Measurements from ENCODE around the gene AMPH.
"Not testable (repeated sequence)": the region's sequence is repeated elsewhere in the genome, so short reads cannot be mapped to it uniquely, and the experiment has no call there.

The AMPH gene

DNA sequence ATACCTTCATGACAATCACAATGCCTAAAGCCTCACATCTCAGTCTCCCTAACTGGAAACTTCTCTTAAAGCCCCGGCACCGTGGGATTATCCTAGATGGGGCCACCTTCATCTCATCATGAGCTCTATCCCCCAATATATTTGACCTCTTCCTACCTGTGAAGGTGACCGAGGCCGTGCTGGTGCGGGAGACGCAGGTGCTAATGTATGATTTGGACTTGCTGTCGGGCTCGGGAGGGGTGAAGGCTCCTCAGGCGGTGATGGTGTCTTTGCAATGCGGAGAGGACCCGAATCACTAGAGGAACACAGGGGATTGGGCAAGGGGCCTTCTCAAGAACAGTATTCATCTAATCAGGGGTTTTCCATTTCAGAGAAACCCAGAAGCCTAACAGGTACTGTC, 168.4 kb downstream of the AMPH start:
- DNase-seq (ENCODE audit: low read depth): no peak

GRCh38 chr7:38461887-38462286, 169.3 kb downstream of the AMPH start:
- no peak for DNase-seq (ENCODE audit: low read depth)

DNA sequence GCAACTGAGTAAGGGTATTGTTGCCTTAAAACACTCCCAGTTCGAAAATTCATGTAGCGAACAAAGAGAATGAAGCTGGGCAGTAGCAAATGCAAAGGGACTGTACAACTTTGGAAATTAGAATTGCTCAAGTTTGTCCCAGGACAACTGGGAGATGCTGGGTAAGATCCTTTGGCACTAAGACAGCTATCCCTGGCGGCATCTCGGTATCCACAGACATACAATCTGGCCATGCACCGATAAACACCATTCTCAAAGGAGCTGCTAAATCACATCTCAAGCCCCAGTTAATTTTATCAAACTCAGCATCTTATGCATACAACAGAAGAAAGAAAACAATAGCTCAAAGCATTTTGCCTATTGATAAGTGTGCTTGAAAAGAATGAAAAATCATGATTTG, 177.3 kb downstream of the AMPH start:
- DNase-seq (ENCODE audit: low read depth): no peak

- no peak for DNase-seq (ENCODE audit: low read depth)
These were observed 178.0 kb downstream of the AMPH start for GRCh38 chr7:38453168-38453567.

- DNase-seq (ENCODE audit: low read depth): no peak
These were observed 178.5 kb downstream of the AMPH start for GRCh38 chr7:38452681-38453108.

- DNase-seq (ENCODE audit: low read depth): no peak
These were observed 179.3 kb downstream of the AMPH start for GRCh38 chr7:38451840-38452239.

DNA sequence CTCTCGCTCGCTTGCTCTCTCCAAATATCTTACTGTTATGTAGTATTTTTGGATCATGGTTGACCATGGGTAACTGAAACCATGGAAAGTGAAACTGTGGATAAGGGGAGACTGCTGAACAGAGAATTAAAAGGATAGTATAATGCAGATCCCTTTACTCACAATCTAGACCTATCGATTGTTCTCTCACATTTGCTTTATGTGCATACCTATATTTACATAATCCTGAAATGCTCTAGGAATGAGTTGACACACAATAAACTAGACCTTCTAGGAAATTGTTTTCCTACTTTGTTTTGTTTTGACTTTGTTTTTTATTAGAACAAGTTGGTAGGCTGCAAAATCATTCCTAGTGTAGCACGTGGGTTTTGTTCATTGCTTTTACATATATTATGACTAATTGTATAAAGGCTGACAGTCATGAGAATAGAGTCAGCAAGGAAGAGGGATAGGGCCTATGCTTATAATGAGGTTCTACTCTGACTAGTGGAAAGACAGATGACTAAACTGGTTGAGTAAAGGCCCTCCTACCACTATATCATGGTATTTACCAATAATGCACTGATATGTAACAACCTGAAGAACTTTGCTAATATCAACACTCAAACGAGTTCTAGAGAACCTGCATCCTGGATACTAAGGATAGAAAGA, 182.5 kb downstream of the AMPH start:
- DNase-seq (ENCODE audit: low read depth): no peak

DNA sequence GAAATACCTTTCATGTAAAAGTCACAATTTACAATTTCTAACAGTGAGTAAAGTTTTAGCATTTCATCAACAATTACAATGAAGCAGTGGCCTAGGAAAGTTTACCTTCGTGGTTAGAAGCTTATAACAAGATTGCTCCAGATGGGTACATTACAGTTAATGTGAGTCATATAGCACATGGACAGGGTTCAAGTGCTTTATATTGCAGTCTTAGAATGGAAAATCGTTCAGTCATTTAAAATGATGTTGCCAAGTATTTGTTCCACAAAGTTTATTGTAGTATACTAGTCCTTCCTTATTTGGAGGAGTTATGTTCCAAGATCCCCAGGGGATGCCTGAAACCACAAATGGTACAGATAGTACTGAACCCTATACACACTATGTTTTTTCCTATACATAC, 183.1 kb downstream of the AMPH start:
- DNase-seq (ENCODE audit: low read depth): no peak

DNA sequence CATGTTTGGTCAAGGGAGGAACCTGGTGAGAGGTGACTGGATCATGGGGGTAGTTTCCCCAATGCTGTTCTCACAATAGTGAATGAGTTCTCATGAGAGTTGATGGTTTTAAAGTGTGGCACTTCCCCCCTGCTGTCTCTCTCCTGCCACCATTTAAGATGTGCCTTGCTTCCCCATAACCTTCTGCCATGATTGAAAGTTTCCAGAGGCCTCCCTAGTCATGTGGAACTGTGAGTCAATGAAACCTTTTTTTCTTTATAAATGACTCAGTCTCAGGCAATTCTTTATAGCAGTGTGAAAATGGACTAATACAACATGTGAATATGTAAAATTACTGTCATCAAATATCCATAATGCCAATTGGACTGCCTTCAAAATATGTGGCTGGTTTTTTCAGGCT, 192.2 kb downstream of the AMPH start:
- DNase-seq (ENCODE audit: low read depth): no peak

DNA sequence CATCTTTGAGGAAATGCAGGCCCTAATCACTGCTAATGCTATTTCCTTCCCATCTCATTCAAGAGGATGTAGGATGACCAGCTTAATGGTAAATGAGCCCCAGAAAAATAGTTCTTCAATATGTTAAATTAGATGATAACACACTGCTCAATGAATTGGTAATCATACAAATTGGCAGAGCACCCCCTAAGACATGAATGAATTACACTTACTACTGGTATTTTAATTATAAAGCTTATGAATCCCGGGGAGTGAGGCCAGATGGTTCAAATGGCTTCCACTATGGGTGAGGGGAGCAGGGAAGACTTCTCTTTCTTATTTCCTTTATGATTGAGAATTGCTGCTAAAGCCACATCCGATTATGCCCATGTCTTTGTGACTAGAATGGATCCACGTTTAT, 198.5 kb downstream of the AMPH start:
- DNase-seq (ENCODE audit: low read depth): no peak

- DNase-seq (ENCODE audit: low read depth): no peak
These were observed 199.1 kb downstream of the AMPH start for GRCh38 chr7:38432080-38432479.

DNA sequence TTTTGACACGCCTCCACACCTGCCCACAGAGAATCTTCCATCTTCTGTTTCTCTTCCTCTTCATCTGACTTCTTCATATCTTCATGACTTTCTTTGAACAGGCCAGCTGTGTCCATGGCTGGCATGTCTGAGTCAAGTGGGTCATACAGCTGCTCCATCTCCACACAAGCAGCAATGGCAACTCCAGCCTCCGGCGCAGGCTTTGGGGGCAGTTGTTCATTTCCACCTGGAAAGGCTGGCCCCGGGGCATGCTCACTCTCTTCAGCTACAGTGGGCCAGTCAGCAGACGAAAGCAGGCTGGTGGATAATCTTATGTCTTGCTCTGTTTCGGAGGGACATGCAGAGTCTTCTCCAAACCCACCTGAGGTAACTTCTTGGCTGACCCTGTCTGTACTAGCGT, 202.1 kb downstream of the AMPH start:
- no peak for DNase-seq (ENCODE audit: low read depth)

- DNase-seq (ENCODE audit: low read depth): no peak
These were observed 203.1 kb downstream of the AMPH start for GRCh38 chr7:38428041-38428440.

DNA sequence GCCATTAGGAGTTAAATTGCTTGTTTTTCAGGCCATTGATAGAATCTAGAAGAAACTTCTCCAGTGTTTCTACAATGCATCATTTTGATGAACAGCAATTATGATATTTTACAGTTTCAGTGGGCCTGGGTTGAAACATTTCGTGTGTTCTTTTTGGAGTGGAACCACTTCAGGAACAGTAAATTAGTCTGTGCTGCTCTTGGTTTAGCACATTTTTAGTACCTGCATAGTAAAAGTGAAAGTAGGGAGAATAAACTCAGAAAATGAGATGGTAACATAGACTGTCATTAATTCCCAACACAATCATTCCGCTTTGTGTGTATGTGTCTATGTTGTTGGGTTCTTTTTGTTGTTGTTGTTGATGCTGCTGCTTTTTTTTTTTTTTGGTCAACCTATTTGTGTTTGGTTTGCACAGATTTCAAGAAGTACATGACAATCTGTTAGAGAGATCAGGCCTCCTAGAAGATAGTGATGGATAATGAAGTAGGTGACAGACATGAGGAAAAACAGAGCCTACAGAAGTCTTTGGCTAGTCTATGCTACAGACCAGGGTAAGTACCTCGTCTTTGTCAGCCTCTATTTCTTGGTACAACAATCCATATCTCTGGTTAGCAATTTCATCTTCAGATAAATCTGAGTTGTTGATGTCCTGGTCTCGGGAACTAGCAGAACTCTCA, 203.8 kb downstream of the AMPH start:
- no peak for DNase-seq (ENCODE audit: low read depth)

- DNase-seq (ENCODE audit: low read depth): no peak
These were observed 205.7 kb downstream of the AMPH start for GRCh38 chr7:38425509-38425908.

DNA sequence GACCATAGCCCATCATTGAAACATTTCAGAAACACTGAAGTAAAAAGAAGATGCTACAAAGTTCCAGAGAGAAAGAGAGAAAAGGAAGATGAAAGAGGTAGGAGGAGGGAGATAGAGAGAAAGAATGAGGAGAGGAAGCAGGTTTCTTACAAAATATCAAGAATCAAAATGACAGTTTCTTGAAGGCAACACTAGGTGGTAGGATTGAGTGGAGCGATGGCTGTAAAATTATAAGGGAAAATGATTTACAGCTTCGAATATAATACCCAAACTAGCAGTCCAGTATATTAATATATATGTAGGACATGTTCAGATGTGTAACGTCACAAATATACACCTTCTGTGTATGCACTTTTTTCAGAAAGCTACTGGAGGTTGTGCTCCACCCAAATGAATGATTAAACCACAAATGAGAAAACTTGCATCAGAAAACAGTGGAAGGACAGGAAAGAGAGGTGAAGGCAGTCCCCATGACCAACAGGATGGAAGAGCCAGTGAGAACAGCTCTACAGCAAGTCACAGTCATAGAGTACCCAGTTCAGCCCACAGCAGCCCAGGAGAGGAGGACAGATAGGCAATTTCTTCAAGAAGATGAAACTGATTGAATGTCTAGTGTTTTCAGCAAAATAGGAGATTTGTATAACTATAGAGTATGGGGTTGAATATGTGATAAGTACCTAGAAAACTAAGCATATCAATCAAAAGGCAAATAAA, 206.3 kb downstream of the AMPH start:
- no peak for DNase-seq (ENCODE audit: low read depth)

DNA sequence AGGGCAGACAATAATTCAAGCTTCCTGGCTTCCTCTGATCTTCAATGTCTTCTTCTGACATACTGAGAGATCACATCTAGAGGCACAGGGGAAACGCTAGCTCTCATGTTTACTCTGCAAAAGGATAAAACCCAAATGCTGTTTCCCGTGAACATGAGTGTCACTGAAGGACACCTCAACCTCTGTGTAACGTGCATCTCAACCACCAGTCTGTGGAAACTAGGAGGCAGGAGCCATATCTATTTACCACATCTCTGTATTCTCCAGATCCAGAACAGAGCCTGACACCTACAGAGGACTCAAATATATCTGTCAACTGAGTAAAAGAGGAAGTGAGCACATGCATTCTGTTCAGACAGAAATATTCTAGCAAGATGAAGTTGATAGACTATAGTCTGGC, 217.4 kb downstream of the AMPH start:
- no peak for DNase-seq (ENCODE audit: low read depth)

GRCh38 chr7:38411404-38411803, 219.8 kb downstream of the AMPH start:
- no peak for DNase-seq (ENCODE audit: low read depth)

GRCh38 chr7:38410056-38410455, 221.1 kb downstream of the AMPH start:
- DNase-seq (ENCODE audit: low read depth): no peak

DNA sequence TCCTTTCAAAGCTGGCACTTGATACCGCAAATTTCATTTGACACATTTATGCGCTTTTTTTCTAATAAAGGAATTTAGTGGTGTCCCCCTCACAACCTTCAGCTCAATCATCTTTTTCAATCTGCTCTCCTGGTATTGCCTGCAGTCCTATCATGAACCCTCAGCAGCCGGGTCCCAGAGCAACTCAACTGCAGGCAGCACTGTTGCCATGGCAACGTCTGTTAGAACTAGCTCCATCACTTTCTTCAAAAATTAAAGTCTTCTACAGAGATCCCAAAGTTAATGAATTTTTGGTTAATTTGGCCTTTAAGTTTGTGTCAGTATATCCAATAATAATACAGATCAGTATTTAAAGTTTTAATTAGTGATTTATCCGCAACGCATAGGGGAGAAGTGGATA, 221.6 kb downstream of the AMPH start:
- DNase-seq (ENCODE audit: low read depth): no peak

GRCh38 chr7:38398725-38399321, 232.3 kb downstream of the AMPH start:
- peak; percentile 22 for DNase-seq (ENCODE audit: low read depth)

DNA sequence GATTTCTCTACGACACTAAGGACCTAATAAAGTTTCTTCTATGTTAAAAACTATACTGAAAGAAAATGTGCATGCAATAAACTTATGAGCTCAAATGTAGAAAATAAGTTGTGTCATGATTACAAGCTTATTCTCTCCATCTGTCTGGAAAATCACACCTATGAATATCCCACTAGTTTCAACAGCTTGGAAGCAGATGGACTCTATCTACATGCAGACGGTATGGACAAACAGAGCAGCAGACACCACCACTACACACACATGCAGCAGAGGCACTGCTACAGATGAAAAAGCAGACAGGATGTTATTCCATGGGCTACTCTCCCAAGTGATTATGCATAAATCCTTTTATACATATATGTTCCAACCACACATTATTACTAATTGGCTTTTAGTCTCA, 234.3 kb downstream of the AMPH start:
- no peak for DNase-seq (ENCODE audit: low read depth)

DNA sequence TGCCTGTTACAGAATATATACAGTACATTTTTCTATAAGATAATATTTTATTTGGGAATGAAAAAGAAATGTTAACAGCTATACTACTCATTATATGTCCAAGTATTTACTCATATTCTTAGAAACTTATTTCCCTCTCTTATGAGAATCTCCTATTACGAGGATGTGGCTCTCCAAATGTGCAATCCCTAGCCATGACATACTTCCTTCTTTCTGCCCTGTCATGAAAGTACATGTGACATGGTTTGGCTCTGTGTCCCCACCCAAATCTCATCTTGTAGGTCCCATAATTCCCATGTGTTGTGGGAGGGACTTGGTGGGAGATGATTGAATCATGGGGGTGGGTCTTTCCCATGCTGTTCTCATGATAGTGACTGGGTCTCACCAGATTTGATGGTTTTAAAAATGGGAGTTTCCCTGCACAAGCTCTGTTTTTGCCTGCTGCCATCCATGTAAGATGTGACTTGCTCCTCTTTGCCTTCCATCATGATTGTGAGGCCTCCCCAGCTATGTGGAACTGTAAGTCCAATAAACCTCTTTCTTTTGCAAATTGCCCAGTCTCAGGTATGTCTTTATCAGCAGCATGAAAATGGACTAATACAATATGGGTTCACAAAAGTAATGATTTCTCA, 235.1 kb downstream of the AMPH start:
- not testable (repeated sequence) for DNase-seq (ENCODE audit: low read depth)
